Measurements from ENCODE around the gene SLC4A1.
"Not testable (repeated sequence)": the region's sequence is repeated elsewhere in the genome, so short reads cannot be mapped to it uniquely, and the experiment has no call there.

Gene SLC4A1

DNA sequence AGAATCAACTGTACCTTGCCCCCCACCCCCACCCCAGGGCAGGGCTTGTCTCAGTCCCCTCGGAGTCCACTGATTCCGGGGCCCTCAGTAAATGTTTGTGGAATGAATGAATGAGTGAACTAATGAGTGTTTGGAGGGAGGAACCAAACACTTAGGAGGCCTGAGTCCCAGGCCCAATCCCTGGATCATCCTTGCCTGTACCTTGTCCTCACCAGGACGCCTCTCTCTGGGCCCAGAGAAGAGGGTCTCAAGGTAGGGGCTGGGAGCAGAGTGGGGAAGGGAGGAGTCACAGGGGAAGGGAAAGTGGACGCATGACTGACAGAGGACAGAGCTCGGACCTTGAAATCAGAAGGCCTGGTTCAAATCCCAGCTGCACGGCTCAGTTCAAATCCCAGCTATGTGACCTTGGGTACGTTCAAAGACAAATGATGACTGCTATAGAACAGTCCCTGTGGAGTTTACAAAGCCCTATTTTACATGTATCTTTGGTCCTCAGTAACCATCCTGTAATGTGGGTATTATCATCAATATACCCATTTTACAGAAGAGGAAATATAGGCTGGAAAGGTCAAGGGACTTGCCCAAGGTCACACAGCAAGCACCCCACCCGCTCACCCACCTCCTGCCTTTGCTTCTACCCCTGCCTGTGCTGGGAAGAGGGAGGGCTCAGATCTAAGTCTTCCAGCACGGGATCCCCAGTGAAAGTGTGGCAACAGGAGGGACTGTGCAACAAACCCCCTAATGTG is 18.3 kb downstream of the SLC4A1 start:
- H3K9ac ChIP-seq (ENCODE audit: low read depth, low read length) = no peak overlapping the region
- H3K4me3 ChIP-seq (ENCODE audit: low read length) = no peak overlapping the region
- H3K4me1 ChIP-seq (ENCODE audit: insufficient read depth, low read length) = peaks cover 9% of the 10 kb centered on the region; the same call in 1 of the 2 replicates
- H3K27me3 ChIP-seq (ENCODE audit: insufficient read depth, low read length) = no peaks in the 10 kb centered on the region
- no peaks in the 10 kb centered on the region for H3K36me3 ChIP-seq (ENCODE audit: insufficient read depth, low read depth, low read length)
- no peaks in the 10 kb centered on the region for H3K9me3 ChIP-seq (ENCODE audit: insufficient read depth, low read depth, low read length)
- H3K27ac ChIP-seq (ENCODE audit: low read length) = no peak overlapping the region

DNA sequence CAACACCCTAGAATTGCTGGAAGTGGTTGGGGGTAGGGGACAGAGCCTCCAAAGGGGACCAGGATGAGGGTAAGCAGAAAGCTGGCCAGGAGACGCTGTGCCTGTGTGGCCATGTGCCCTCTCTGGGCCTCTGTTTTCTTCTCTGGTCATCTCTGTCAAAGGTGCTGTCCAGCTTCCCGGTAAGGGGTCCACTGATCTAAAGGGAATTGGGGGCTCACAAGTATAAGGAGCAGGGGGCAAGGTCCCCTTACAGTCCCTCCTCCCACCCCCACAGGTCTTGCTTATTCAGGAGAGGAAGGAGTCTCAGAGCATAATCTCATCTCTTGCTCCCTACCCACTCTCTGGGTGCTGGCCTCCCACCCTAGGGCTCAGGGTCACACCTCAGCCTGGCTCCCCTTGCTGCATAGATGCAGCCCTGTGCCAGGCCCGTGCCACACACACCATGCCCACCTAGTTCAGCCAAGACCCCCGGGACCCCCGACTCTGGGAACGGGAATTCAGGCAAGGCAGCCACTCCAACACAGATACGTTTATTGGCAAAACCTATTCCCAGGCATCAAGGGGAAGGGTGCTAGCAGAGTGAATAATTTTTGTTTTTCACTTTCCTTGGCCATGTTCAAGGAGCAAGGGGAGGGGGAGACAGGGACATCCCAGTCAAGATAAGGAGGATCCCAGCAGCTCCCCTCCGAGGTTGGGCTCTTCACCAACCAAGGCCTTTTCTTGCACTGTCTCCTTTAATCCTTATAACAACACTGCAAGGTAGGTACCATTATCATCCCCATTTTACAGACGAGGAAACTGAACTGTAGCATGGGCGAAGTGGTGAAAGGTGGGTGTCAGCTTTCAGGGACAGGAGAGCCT is 19.8 kb downstream of the SLC4A1 start:
- Histone ChIP-seq H3K27ac (ENCODE audit: low read length) (no peak overlapping the region), H3K9ac (ENCODE audit: low read depth, low read length) (no peak overlapping the region), H3K4me1 (ENCODE audit: insufficient read depth, low read length) (peaks cover 9% of the 10 kb centered on the region; the same call in 1 of the 2 replicates), H3K27me3 (ENCODE audit: insufficient read depth, low read length) (no peaks in the 10 kb centered on the region), H3K36me3 (ENCODE audit: insufficient read depth, low read depth, low read length) (no peaks in the 10 kb centered on the region), H3K4me3 (ENCODE audit: low read length) (no peak overlapping the region), H3K9me3 (ENCODE audit: insufficient read depth, low read depth, low read length) (no peaks in the 10 kb centered on the region)

DNA sequence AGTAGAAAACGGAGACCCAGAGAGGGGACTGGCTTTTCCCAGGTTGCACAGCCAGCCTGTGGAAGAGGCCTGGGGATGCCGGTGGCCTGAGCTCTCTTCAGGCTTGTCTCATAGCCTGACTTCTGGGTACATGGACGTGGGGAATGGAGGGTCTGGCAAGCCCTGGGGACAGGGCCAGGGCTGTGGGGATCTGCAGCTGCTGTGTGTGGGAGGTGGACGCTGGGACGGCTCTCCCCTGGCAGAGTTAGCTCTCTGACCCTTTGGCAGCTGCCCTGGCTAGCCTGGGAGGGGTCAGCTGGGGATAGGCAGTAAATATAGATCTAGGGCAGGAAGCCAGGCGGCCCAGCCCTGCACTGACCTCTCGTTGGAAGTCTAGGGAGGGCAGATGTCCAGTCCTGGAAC is 20.5 kb downstream of the SLC4A1 start:
- no peaks in the 10 kb centered on the region for H3K36me3 ChIP-seq (ENCODE audit: insufficient read depth, low read depth, low read length)
- no peaks in the 10 kb centered on the region for H3K27me3 ChIP-seq (ENCODE audit: insufficient read depth, low read length)
- peaks cover 9% of the 10 kb centered on the region; the same call in 1 of the 2 replicates for H3K4me1 ChIP-seq (ENCODE audit: insufficient read depth, low read length)
- H3K9ac ChIP-seq (ENCODE audit: low read depth, low read length) = no peak overlapping the region; the same call in 1 of the 2 replicates
- no peaks in the 10 kb centered on the region for H3K9me3 ChIP-seq (ENCODE audit: insufficient read depth, low read depth, low read length)
- no peak overlapping the region for H3K4me3 ChIP-seq (ENCODE audit: low read length)
- H3K27ac ChIP-seq (ENCODE audit: low read length) = no peak overlapping the region

DNA sequence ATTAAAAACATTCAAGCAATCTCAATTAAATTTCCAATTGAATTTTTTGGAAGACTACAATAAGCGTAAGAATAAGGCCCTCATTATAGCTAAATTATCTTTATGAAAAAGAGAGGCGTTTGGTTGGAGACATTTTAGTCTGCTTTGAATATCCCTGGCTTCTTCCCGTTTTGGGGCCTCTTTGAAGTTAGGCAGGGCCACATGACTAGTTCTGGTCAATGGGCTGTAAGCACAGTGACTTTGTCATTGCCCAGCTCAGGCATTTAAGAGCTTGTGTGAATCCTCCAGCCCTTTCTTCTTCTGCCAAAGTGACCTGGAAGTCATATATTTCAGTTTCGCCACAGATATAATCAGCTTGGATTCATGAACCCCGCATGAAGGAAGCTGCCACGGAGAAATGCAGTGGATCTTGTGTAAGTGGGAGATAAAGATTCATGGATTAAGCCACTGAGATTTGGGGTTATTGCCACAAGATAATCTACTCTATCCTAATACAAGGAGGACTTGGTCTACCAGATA is 26.8 kb downstream of the SLC4A1 start:
- no peaks in the 10 kb centered on the region for H3K27me3 ChIP-seq (ENCODE audit: insufficient read depth, low read length)
- H3K4me1 ChIP-seq (ENCODE audit: insufficient read depth, low read length) = no peaks in the 10 kb centered on the region; the same call in 1 of the 2 replicates
- no peak overlapping the region for H3K9ac ChIP-seq (ENCODE audit: low read depth, low read length)
- H3K27ac ChIP-seq (ENCODE audit: low read length) = no peak overlapping the region
- H3K9me3 ChIP-seq (ENCODE audit: insufficient read depth, low read depth, low read length) = no peaks in the 10 kb centered on the region
- no peaks in the 10 kb centered on the region for H3K36me3 ChIP-seq (ENCODE audit: insufficient read depth, low read depth, low read length)
- H3K4me3 ChIP-seq (ENCODE audit: low read length) = no peak overlapping the region

DNA sequence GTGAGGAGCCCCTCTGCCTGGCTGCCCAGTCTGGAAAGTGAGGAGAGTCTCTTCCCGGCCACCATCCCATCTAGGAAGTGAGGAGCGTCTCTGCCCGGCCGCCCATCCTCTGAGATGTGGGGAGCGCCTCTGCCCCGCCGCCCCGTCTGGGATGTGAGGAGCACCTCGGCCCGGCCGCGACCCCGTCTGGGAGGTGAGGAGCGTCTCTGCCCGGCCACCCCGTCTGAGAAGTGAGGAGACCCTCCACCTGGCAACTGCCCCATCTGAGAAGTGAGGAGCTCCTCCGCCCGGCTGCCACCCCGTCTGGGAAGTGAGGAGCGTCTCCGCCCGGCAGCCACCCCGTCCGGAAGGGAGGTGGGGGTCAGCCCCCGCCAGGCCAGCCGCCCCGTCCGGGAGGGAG is 30.0 kb downstream of the SLC4A1 start:
- not testable (repeated sequence) for H3K27me3 ChIP-seq (ENCODE audit: insufficient read depth, low read length); H3K36me3 ChIP-seq (ENCODE audit: insufficient read depth, low read depth, low read length)

DNA sequence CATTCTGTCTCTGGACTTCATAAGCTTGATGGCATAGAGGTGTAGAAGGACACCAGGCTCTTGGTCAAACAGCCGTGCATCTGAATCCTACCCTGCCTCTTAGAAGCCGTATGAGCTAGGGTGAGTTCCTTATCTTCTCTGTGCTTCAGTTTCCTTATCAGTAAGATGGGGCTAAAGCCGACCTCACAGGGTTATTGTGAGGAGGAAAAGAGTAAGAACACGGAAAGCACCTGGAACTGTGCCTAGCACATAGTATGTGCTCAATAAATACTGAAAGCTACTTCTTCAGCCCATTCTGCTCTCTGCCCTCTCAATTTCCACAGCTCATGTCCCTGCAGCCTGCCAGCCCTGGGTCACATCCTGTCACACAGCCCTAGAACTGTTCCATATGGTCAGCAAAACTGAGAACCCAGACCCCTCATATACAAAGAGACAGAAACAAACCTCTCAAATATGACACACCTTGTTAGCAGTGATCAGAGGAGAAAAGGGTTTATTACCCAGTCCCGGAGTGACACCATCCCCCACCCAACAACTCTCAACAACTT is 31.4 kb downstream of the SLC4A1 start:
- no peak overlapping the region for H3K4me3 ChIP-seq (ENCODE audit: low read length)
- no peaks in the 10 kb centered on the region for H3K36me3 ChIP-seq (ENCODE audit: insufficient read depth, low read depth, low read length)
- no peaks in the 10 kb centered on the region for H3K4me1 ChIP-seq (ENCODE audit: insufficient read depth, low read length)
- no peak overlapping the region for H3K27ac ChIP-seq (ENCODE audit: low read length)
- no peaks in the 10 kb centered on the region for H3K27me3 ChIP-seq (ENCODE audit: insufficient read depth, low read length)
- no peak overlapping the region for H3K9ac ChIP-seq (ENCODE audit: low read depth, low read length)
- H3K9me3 ChIP-seq (ENCODE audit: insufficient read depth, low read depth, low read length) = no peaks in the 10 kb centered on the region

More for the DNA sequence above, 30.0 kb downstream of the SLC4A1 start:
- not testable (repeated sequence) for H3K4me1 ChIP-seq (ENCODE audit: insufficient read depth, low read length); H3K27ac ChIP-seq (ENCODE audit: low read length); H3K9me3 ChIP-seq (ENCODE audit: insufficient read depth, low read depth, low read length); H3K4me3 ChIP-seq (ENCODE audit: low read length); H3K9ac ChIP-seq (ENCODE audit: low read depth, low read length)

DNA sequence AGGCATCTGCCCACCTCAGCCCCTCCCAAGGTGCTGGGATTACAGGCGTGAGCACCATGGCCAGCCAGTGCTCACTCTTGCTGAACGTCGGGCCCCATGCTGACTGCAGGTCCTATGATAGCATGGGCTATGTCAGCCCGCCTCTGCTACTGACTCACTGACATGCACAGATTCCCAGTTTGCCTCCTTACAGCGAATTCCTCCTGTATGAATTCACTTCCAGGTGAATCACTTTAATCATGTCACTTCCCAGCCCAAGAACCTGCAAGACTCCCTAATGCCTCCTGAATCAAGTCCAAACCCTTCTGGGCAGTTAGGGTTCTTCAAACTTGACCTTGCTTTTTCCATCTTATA is 32.4 kb downstream of the SLC4A1 start:
- H3K27me3 ChIP-seq (ENCODE audit: insufficient read depth, low read length) = no peaks in the 10 kb centered on the region
- no peak overlapping the region for H3K27ac ChIP-seq (ENCODE audit: low read length)
- no peak overlapping the region for H3K4me3 ChIP-seq (ENCODE audit: low read length)
- no peaks in the 10 kb centered on the region for H3K4me1 ChIP-seq (ENCODE audit: insufficient read depth, low read length)
- H3K9ac ChIP-seq (ENCODE audit: low read depth, low read length) = no peak overlapping the region
- no peaks in the 10 kb centered on the region for H3K36me3 ChIP-seq (ENCODE audit: insufficient read depth, low read depth, low read length)
- H3K9me3 ChIP-seq (ENCODE audit: insufficient read depth, low read depth, low read length) = no peaks in the 10 kb centered on the region

DNA sequence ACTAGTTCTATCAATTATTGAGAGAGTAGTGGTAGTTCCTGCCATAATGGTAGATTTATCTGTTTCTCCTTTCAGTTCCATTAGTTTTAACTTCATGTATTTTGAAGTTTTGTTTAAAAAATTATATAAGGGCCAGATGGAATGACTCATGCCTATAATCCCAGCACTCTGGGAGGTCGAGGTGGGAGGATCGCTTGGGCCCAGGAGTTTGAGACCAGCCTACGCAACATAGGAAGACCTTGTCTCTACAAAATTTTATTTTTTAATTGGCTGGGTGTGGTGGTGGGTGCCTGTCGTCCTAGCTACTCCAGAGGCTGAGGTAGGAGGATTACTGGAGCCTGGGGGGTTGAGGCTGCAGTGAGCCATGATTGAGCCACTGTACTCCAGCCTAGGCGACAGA is 34.4 kb downstream of the SLC4A1 start:
- no peak overlapping the region for H3K4me3 ChIP-seq (ENCODE audit: low read length)
- no peaks in the 10 kb centered on the region for H3K9me3 ChIP-seq (ENCODE audit: insufficient read depth, low read depth, low read length)
- no peak overlapping the region for H3K9ac ChIP-seq (ENCODE audit: low read depth, low read length)
- no peaks in the 10 kb centered on the region for H3K36me3 ChIP-seq (ENCODE audit: insufficient read depth, low read depth, low read length)
- H3K27me3 ChIP-seq (ENCODE audit: insufficient read depth, low read length) = no peaks in the 10 kb centered on the region
- no peak overlapping the region for H3K27ac ChIP-seq (ENCODE audit: low read length)
- no peaks in the 10 kb centered on the region for H3K4me1 ChIP-seq (ENCODE audit: insufficient read depth, low read length)

DNA sequence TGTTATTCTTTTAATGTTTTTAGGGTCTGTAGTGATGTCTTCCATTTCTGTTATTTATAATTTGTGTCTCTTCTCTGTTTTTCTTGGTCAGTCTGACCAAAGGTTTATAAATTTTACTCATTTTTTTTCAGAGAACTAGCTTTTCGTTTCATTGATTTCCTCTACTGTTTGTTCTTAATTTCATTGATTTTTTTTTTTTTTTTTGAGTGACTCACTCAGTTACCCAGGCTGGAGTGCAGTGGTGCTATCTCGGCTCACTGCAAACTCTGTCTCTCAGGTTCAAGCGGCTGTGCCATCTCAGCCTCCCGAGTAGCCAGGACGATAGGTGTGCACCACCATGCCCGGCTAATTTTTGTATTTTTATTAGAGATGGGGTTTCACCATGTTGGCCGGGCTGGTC is 35.9 kb downstream of the SLC4A1 start:
- no peak overlapping the region for H3K4me3 ChIP-seq (ENCODE audit: low read length)
- H3K36me3 ChIP-seq (ENCODE audit: insufficient read depth, low read depth, low read length) = no peaks in the 10 kb centered on the region
- no peaks in the 10 kb centered on the region for H3K4me1 ChIP-seq (ENCODE audit: insufficient read depth, low read length)
- no peak overlapping the region for H3K27ac ChIP-seq (ENCODE audit: low read length)
- no peak overlapping the region for H3K9ac ChIP-seq (ENCODE audit: low read depth, low read length)
- no peaks in the 10 kb centered on the region for H3K27me3 ChIP-seq (ENCODE audit: insufficient read depth, low read length)
- H3K9me3 ChIP-seq (ENCODE audit: insufficient read depth, low read depth, low read length) = no peaks in the 10 kb centered on the region

DNA sequence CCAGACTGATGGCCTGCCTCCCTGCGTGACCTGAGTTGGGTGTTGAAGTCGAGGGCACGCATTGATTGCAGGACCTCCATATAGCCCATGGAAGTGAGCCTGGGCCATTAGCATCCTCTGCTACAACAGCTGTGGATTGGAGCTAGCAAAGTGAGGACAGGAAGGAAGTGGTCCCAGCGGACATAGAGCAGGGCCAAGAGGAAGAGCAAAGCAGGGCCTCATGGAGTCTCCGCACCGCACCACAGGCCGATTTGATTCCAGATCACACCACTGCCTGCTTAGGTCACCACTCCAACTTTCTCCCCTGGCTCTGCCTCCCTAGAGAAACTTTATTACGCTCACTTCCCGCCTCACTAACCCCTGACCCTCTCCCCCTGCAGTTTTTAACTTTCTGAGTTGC is 37.8 kb downstream of the SLC4A1 start:
- Histone ChIP-seq H3K36me3 (ENCODE audit: insufficient read depth, low read depth, low read length) (no peaks in the 10 kb centered on the region), H3K9me3 (ENCODE audit: insufficient read depth, low read depth, low read length) (no peaks in the 10 kb centered on the region), H3K4me3 (ENCODE audit: low read length) (no peak overlapping the region), H3K4me1 (ENCODE audit: insufficient read depth, low read length) (no peaks in the 10 kb centered on the region), H3K27ac (ENCODE audit: low read length) (no peak overlapping the region), H3K9ac (ENCODE audit: low read depth, low read length) (no peak overlapping the region), H3K27me3 (ENCODE audit: insufficient read depth, low read length) (no peaks in the 10 kb centered on the region)

DNA sequence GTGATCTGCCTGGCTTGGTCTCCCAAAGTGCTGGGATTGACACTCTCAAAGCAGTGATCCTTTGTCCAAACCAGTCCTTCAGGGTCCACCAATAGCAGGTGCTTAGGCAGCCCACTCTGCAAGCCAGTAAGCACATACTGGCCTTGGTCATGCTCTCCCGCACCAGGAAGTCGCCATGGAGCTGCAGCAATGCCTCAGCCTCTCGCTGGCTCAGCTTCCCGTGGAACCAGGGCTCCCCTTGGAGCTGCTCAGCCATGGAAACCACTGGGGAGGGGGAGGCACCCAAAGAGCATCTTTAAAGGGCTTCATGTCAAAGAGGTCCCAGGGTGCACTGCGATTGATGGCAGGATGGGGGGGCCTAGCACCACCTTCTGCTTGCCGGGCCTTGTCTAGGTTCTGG is 38.8 kb downstream of the SLC4A1 start:
- Histone ChIP-seq H3K27me3 (ENCODE audit: insufficient read depth, low read length) (no peaks in the 10 kb centered on the region), H3K4me1 (ENCODE audit: insufficient read depth, low read length) (no peaks in the 10 kb centered on the region), H3K36me3 (ENCODE audit: insufficient read depth, low read depth, low read length) (no peaks in the 10 kb centered on the region), H3K9me3 (ENCODE audit: insufficient read depth, low read depth, low read length) (no peaks in the 10 kb centered on the region), H3K27ac (ENCODE audit: low read length) (no peak overlapping the region), H3K4me3 (ENCODE audit: low read length) (no peak overlapping the region), H3K9ac (ENCODE audit: low read depth, low read length) (no peak overlapping the region)
